NCI-H2227 (cell line): ENCODE measurements around the gene TMEM117.

ENCODE experiments used
- DNase-seq: peaks from one replicate; lab custom pipeline; 2025; ENCODE audit not compliant: unreplicated experiment; lab: John Stamatoyannopoulos, UW

The TMEM117 gene

GRCh38 chr12:43883748-43884147, 47.9 kb downstream of the TMEM117 start:
- no peak for DNase-seq

GRCh38 chr12:43884683-43885410, 49.0 kb downstream of the TMEM117 start:
- no peak for DNase-seq

- no peak for DNase-seq
Observed at GRCh38 chr12:43887397-43887796, 51.5 kb downstream of the TMEM117 start.

GRCh38 chr12:43891856-43892574, 56.1 kb downstream of the TMEM117 start:
- DNase-seq = no peak

GRCh38 chr12:43893670-43894069, 57.8 kb downstream of the TMEM117 start:
- DNase-seq = no peak

- DNase-seq = no peak
Observed at GRCh38 chr12:43895580-43896206, 59.8 kb downstream of the TMEM117 start.

GRCh38 chr12:43896496-43896895, 60.6 kb downstream of the TMEM117 start:
- DNase-seq = no peak

- no peak for DNase-seq
Observed at GRCh38 chr12:43898474-43898873, 62.6 kb downstream of the TMEM117 start.

GRCh38 chr12:43899574-43899973, 63.7 kb downstream of the TMEM117 start:
- no peak for DNase-seq

- no peak for DNase-seq
Observed at GRCh38 chr12:43903686-43904085, 67.8 kb downstream of the TMEM117 start.

- DNase-seq = no peak
Observed at GRCh38 chr12:43912859-43913258, 77.0 kb downstream of the TMEM117 start.

- DNase-seq = no peak
Observed at GRCh38 chr12:43914391-43914790, 78.5 kb downstream of the TMEM117 start.

- DNase-seq = no peak
Observed at GRCh38 chr12:43914923-43915468, 79.1 kb downstream of the TMEM117 start.

- no peak for DNase-seq
Observed at GRCh38 chr12:43917896-43918295, 82.0 kb downstream of the TMEM117 start.

- no peak for DNase-seq
Observed at GRCh38 chr12:43921666-43922337, 85.9 kb downstream of the TMEM117 start.

- DNase-seq = no peak
Observed at GRCh38 chr12:43930032-43930431, 94.2 kb downstream of the TMEM117 start.

GRCh38 chr12:43931187-43931586, 95.3 kb downstream of the TMEM117 start:
- no peak for DNase-seq

- no peak for DNase-seq
Observed at GRCh38 chr12:43935581-43935980, 99.7 kb downstream of the TMEM117 start.

GRCh38 chr12:43937947-43938346, 102.1 kb downstream of the TMEM117 start:
- no peak for DNase-seq

GRCh38 chr12:43942379-43942778, 106.5 kb downstream of the TMEM117 start:
- DNase-seq = no peak

- no peak for DNase-seq
Observed at GRCh38 chr12:43945983-43946382, 110.1 kb downstream of the TMEM117 start.
